Measurements from ENCODE around the gene STK16. TPM values are rescaled to one million over a fixed set of nuclear protein-coding genes. Genes with fewer than 3 reads are reported as not detected.

The STK16 gene
- total and polyA plus RNA-seq, 4 experiments from 2014 or later = 15.3 to 21.1 (median 17.3) TPM

GRCh38 chr2:219249203-219249980 lies 4.1 kb downstream of the STK16 start:
- no peaks in the 10 kb centered on the region for H3K27me3 ChIP-seq (ENCODE audit: insufficient read depth, low read length)
- ChIA-PET POLR2A (ENCODE audit: partially characterized antibody) (interaction anchor here (0.6 to 12.0 kb wide), 22 partner anchors 9 to 963 kb away, joined by 3 to 684 read pairs (median 8); partner anchors contain the start of genes ABCB6, ANKZF1, ATG9A and BCS1L), CTCF (ENCODE audit: partially characterized antibody) (interaction anchor here (0.7 to 12.8 kb wide), 15 partner anchors 9 to 90 kb away, joined by 3 to 150 read pairs (median 7); partner anchors contain the start of genes ANKZF1, ATG9A, DNAJB2 and SLC23A3)
- peak; percentile 55 to 65 (median 61) for DNase-seq
- intact Hi-C loops (cut with micrococcal nuclease) = no loop called here
- Mint-ChIP-seq H3K27ac (peak overlapping the region; percentile 93 to 99 (median 96)), H3K36me3 (peaks cover 45 to 63% of the 10 kb centered on the region in 2 donors), H3K4me1 (peaks cover 53 to 91% (median 69%) of the 10 kb centered on the region in 4 donors), H3K4me3 (peak overlapping the region; percentile 85 to 99 (median 94)), H3K27me3 (no peaks in the 10 kb centered on the region), H3K9me3 (peaks cover 0 to 1% (median 0%) of the 10 kb centered on the region in 8 donors)
- peak overlapping the region; percentile 87 for H3K27ac ChIP-seq (ENCODE audit: low read depth, low read length)
- peak overlapping the region; percentile 26 to 65 for H3K4me3 ChIP-seq (ENCODE audit: low read length in 2 of 2)
- H3K9me3 ChIP-seq (ENCODE audit: control insufficient read depth in 1 of 2, low read length in 2 of 2) = no peaks in the 10 kb centered on the region
- peaks cover 76% of the 10 kb centered on the region for H3K4me1 ChIP-seq (ENCODE audit: insufficient read depth, low read length)
- H3K36me3 ChIP-seq (ENCODE audit: insufficient read depth, low read length) = peaks cover 22% of the 10 kb centered on the region

GRCh38 chr2:219250049-219250781 lies 4.9 kb downstream of the STK16 start:
- peaks cover 22% of the 10 kb centered on the region for H3K36me3 ChIP-seq (ENCODE audit: insufficient read depth, low read length)
- DNase-seq = no peak
- no peaks in the 10 kb centered on the region for H3K27me3 ChIP-seq (ENCODE audit: insufficient read depth, low read length)
- peaks cover 72% of the 10 kb centered on the region for H3K4me1 ChIP-seq (ENCODE audit: insufficient read depth, low read length)
- peaks cover 54 to 90% (median 69%) of the 10 kb centered on the region in 4 donors for H3K4me1 Mint-ChIP-seq
- no peaks in the 10 kb centered on the region for H3K27me3 Mint-ChIP-seq
- peak overlapping the region; percentile 26 to 65 for H3K4me3 ChIP-seq (ENCODE audit: low read length in 2 of 2)
- intact Hi-C loops (cut with micrococcal nuclease) = loop anchor here (5.0 kb wide), 1 partner anchor 853 kb away; the partner anchor contains the start of gene CTDSP1
- H3K4me3 Mint-ChIP-seq = peak overlapping the region; percentile 85 to 99 (median 94)
- peak overlapping the region; percentile 87 for H3K27ac ChIP-seq (ENCODE audit: low read depth, low read length)
- H3K9me3 Mint-ChIP-seq = peaks cover 0 to 4% (median 0%) of the 10 kb centered on the region in 8 donors
- no peaks in the 10 kb centered on the region for H3K9me3 ChIP-seq (ENCODE audit: control insufficient read depth in 1 of 2, low read length in 2 of 2)
- peaks cover 45 to 69% of the 10 kb centered on the region in 2 donors for H3K36me3 Mint-ChIP-seq
- POLR2A ChIA-PET (ENCODE audit: partially characterized antibody) = interaction anchor here (0.6 to 12.0 kb wide), 20 partner anchors 8 to 963 kb away, joined by 3 to 684 read pairs (median 12); partner anchors contain the start of genes ABCB6, ANKZF1, ATG9A and BCS1L
- CTCF ChIA-PET (ENCODE audit: partially characterized antibody) = interaction anchor here (0.5 to 12.8 kb wide), 12 partner anchors 8 to 91 kb away, joined by 4 to 150 read pairs (median 8); partner anchors contain the start of genes ANKZF1, ATG9A, DNAJB2 and SLC23A3
- H3K27ac Mint-ChIP-seq = peak overlapping the region; percentile 93 to 99 (median 96)

GRCh38 chr2:219251656-219252055 lies 6.4 kb downstream of the STK16 start:
- peak overlapping the region; percentile 94 to 100 for H3K4me3 ChIP-seq (ENCODE audit: low read length in 2 of 2)
- intact Hi-C loops (cut with micrococcal nuclease) = loop anchor here (2.0 to 5.0 kb wide), 2 partner anchors 137 to 854 kb away; partner anchors contain the start of gene CTDSP1
- ChIA-PET POLR2A (ENCODE audit: partially characterized antibody) (interaction anchor here (0.9 to 12.0 kb wide), 12 partner anchors 11 to 136 kb away, joined by 3 to 684 read pairs (median 44); partner anchors contain the start of genes ABCB6, ANKZF1, ATG9A and CNPPD1), CTCF (ENCODE audit: partially characterized antibody) (interaction anchor here (2.1 to 12.8 kb wide), 5 partner anchors 21 to 76 kb away, joined by 10 to 150 read pairs (median 25); partner anchors contain the start of genes ANKZF1, ATG9A, CNPPD1 and DNAJB2)
- peak overlapping the region; percentile 87 for H3K27ac ChIP-seq (ENCODE audit: low read depth, low read length)
- Mint-ChIP-seq H3K36me3 (peaks cover 45 to 65% of the 10 kb centered on the region in 2 donors), H3K4me1 (peaks cover 51 to 84% (median 66%) of the 10 kb centered on the region in 4 donors), H3K27me3 (no peaks in the 10 kb centered on the region), H3K4me3 (peak overlapping the region; percentile 85 to 99 (median 94)), H3K9me3 (peaks cover 0 to 4% (median 0%) of the 10 kb centered on the region in 8 donors), H3K27ac (peak overlapping the region; percentile 89 to 97 (median 95))
- no peak for DNase-seq
- no peaks in the 10 kb centered on the region for H3K9me3 ChIP-seq (ENCODE audit: control insufficient read depth in 1 of 2, low read length in 2 of 2)
- peaks cover 22% of the 10 kb centered on the region for H3K36me3 ChIP-seq (ENCODE audit: insufficient read depth, low read length)
- H3K4me1 ChIP-seq (ENCODE audit: insufficient read depth, low read length) = peaks cover 65% of the 10 kb centered on the region
- H3K27me3 ChIP-seq (ENCODE audit: insufficient read depth, low read length) = no peaks in the 10 kb centered on the region

DNA sequence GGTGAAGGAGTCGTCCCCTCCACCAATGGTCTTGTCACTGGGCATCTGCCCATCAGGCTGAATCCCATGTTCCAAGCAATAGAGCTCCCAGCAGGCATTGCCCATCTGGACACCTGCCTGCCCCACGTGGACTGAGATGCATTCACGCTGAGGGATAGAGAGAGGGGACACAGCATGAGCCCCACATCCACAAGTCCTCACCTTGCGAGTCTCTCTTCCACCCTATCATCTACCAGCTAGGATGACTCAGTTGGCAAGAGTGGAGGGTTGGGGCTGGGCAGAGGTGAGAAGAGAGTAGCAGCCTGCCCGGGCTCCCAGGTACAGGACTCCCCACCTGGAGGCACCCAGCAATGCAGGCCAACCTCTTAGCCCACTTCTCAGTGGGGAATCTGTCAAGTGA lies 6.8 kb downstream of the STK16 start:
- no peaks in the 10 kb centered on the region for H3K9me3 ChIP-seq (ENCODE audit: control insufficient read depth in 1 of 2, low read length in 2 of 2)
- intact Hi-C loops (cut with micrococcal nuclease) = loop anchor here (2.0 to 5.0 kb wide), 2 partner anchors 137 to 855 kb away; partner anchors contain the start of gene CTDSP1
- H3K4me3 Mint-ChIP-seq = peak overlapping the region; percentile 85 to 99 (median 94)
- ChIA-PET POLR2A (ENCODE audit: partially characterized antibody) (interaction anchor here (0.9 to 12.0 kb wide), 16 partner anchors 10 to 367 kb away, joined by 3 to 684 read pairs (median 13); partner anchors contain the start of genes ABCB6, ANKZF1, ATG9A and CNPPD1), CTCF (ENCODE audit: partially characterized antibody) (interaction anchor here (1.1 to 12.8 kb wide), 6 partner anchors 22 to 76 kb away, joined by 3 to 150 read pairs (median 22); partner anchors contain the start of genes ABCB6, ANKZF1, ATG9A and CNPPD1)
- peak overlapping the region; percentile 87 for H3K27ac ChIP-seq (ENCODE audit: low read depth, low read length)
- H3K36me3 ChIP-seq (ENCODE audit: insufficient read depth, low read length) = peaks cover 22% of the 10 kb centered on the region
- H3K4me1 Mint-ChIP-seq = peaks cover 48 to 79% (median 62%) of the 10 kb centered on the region in 4 donors
- no peaks in the 10 kb centered on the region for H3K27me3 Mint-ChIP-seq
- peak in 2 of 5 donors; percentile 19 to 70 for DNase-seq
- H3K27ac Mint-ChIP-seq = peak overlapping the region; percentile 92 to 97 (median 96)
- H3K4me3 ChIP-seq (ENCODE audit: low read length in 2 of 2) = peak overlapping the region; percentile 94 to 100
- H3K9me3 Mint-ChIP-seq = peaks cover 0 to 4% (median 0%) of the 10 kb centered on the region in 8 donors
- H3K4me1 ChIP-seq (ENCODE audit: insufficient read depth, low read length) = peaks cover 61% of the 10 kb centered on the region
- H3K36me3 Mint-ChIP-seq = peaks cover 45 to 65% of the 10 kb centered on the region in 2 donors
- no peaks in the 10 kb centered on the region for H3K27me3 ChIP-seq (ENCODE audit: insufficient read depth, low read length)

DNA sequence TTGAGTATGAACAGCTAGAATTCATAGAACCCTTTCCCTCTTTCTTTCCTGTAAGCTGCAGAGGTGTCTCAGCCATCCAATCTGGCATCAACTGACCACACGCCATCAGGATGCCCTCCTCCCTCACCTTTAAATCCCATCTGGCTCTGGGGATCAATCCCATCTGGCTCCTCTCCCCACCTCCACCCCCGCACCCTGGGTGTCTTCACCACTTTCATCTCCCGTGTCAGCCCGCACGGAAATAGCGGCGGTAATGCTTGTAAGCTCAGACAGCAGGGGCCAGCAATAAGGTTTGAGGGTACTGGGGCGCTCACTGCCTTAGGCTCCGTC lies 7.3 kb downstream of the STK16 start:
- peak overlapping the region; percentile 87 for H3K27ac ChIP-seq (ENCODE audit: low read depth, low read length)
- H3K4me3 ChIP-seq (ENCODE audit: low read length in 2 of 2) = peak overlapping the region; percentile 94 to 100
- POLR2A ChIA-PET (ENCODE audit: partially characterized antibody) = interaction anchor here (0.6 to 12.0 kb wide), 17 partner anchors 7 to 367 kb away, joined by 3 to 684 read pairs (median 19); partner anchors contain the start of genes ABCB6, ANKZF1, ATG9A and CNPPD1
- peaks cover 0 to 4% (median 0%) of the 10 kb centered on the region in 8 donors for H3K9me3 Mint-ChIP-seq
- CTCF ChIA-PET (ENCODE audit: partially characterized antibody) = interaction anchor here (1.1 to 12.8 kb wide), 8 partner anchors 8 to 76 kb away, joined by 3 to 150 read pairs (median 14); partner anchors contain the start of genes ABCB6, ANKZF1, ATG9A and CNPPD1
- peaks cover 45 to 75% (median 58%) of the 10 kb centered on the region in 4 donors for H3K4me1 Mint-ChIP-seq
- peaks cover 56% of the 10 kb centered on the region for H3K4me1 ChIP-seq (ENCODE audit: insufficient read depth, low read length)
- H3K36me3 Mint-ChIP-seq = peaks cover 45 to 65% of the 10 kb centered on the region in 2 donors
- H3K27me3 Mint-ChIP-seq = no peaks in the 10 kb centered on the region
- H3K9me3 ChIP-seq (ENCODE audit: control insufficient read depth in 1 of 2, low read length in 2 of 2) = no peaks in the 10 kb centered on the region
- no peak for DNase-seq
- intact Hi-C loops (cut with micrococcal nuclease) = loop anchor here (2.0 to 5.0 kb wide), 2 partner anchors 136 to 855 kb away; partner anchors contain the start of gene CTDSP1
- H3K27ac Mint-ChIP-seq = peak overlapping the region; percentile 92 to 97 (median 96)
- no peaks in the 10 kb centered on the region for H3K27me3 ChIP-seq (ENCODE audit: insufficient read depth, low read length)
- peak overlapping the region; percentile 85 to 99 (median 94) for H3K4me3 Mint-ChIP-seq
- H3K36me3 ChIP-seq (ENCODE audit: insufficient read depth, low read length) = peaks cover 22% of the 10 kb centered on the region

All from CD4-positive, alpha-beta memory T cell (primary cell).